OCI-LY7 (cell line): Measurements from ENCODE around the gene FOLR2. TPM values are rescaled to one million over a fixed set of nuclear protein-coding genes. Genes with fewer than 3 reads are reported as not detected.
A peak's percentile ranks its signal among the peaks of the same experiment; 100 is the strongest.

Experiments used
- BruUV-seq: library from RNA; stranded (reverse); fragments of 400-500 nt; replicated peaks from 2 replicates; lab custom pipeline; 2021; lab: Mats Ljungman, UMichigan
- CTCF ChIA-PET: fragments of 300-600 bp; sonication (Branson Sonifier 250); formaldehyde crosslinking; loops from one replicate; lab custom pipeline; 2022; ENCODE audit warnings: antibody characterized with exemption; ENCODE audit not compliant: unreplicated experiment; lab: Charles Lee
- POLR2A ChIA-PET: fragments of 300-600 bp; sonication (Branson Sonifier 250); formaldehyde crosslinking; loops from one replicate; lab custom pipeline; 2022; ENCODE audit warnings: antibody characterized with exemption; lab: Charles Lee
- DNase-seq: peaks from one replicate; pipeline ENCODE4 v3.0.0-alpha.2; 2015; ENCODE audit warnings: low spot score
- H2AFZ ChIP-seq: fragments of 200-600 bp; sonication (generic), shearing (Covaris generic); 2 replicates; pipeline ENCODE4 v1.6.1; 2014; ENCODE audit warnings: mild to moderate bottlenecking, antibody characterized with exemption, low read length, moderate library complexity
- H3K27ac ChIP-seq: fragments of 200-600 bp; sonication (generic); 2 replicates; pipeline ENCODE4 v1.5.1; 2014; ENCODE audit warnings: mixed run types, low read depth, mild to moderate bottlenecking, moderate library complexity, low read length, inconsistent platforms; ENCODE audit not compliant: poor library complexity, severe bottlenecking
- H3K36me3 ChIP-seq: fragments of 200-600 bp; sonication (generic); 2 replicates; pipeline ENCODE4 v1.6.1; 2014; ENCODE audit warnings: mild to moderate bottlenecking, antibody characterized with exemption, low read length, moderate library complexity, mixed read lengths; ENCODE audit not compliant: insufficient read depth
- H3K4me1 ChIP-seq: fragments of 200-600 bp; sonication (generic); 2 replicates; pipeline ENCODE4 v1.5.1; 2014; ENCODE audit warnings: mild to moderate bottlenecking, low read length; ENCODE audit not compliant: insufficient read depth, poor library complexity, severe bottlenecking
- H3K4me2 ChIP-seq: fragments of 200-600 bp; sonication (generic); 2 replicates; pipeline ENCODE4 v1.6.1; 2014; ENCODE audit warnings: mild to moderate bottlenecking, low read length
- H3K4me3 ChIP-seq: fragments of 200-600 bp; sonication (generic); 2 replicates; pipeline ENCODE4 v1.5.1; 2014; ENCODE audit warnings: mild to moderate bottlenecking, low read depth, low read length; ENCODE audit not compliant: poor library complexity, severe bottlenecking
- H3K79me2 ChIP-seq: fragments of 200-600 bp; sonication (generic); 2 replicates; pipeline ENCODE4 v1.6.1; 2016; ENCODE audit warnings: low read depth, mild to moderate bottlenecking, low read length, moderate library complexity, mixed read lengths; ENCODE audit not compliant: insufficient read depth
- H3K9me2 ChIP-seq: fragments of 200-600 bp; sonication (generic); 2 replicates; pipeline ENCODE4 v1.6.1; 2016; ENCODE audit warnings: mild to moderate bottlenecking, low read length, mixed read lengths; ENCODE audit not compliant: insufficient read depth
- H3K9me3 ChIP-seq: fragments of 200-600 bp; sonication (generic); 2 replicates; pipeline ENCODE4 v1.6.1; 2014; ENCODE audit warnings: mild to moderate bottlenecking, mixed run types, low read length, mixed read lengths
- H4K20me1 ChIP-seq: fragments of 200-600 bp; sonication (generic); 2 replicates; pipeline ENCODE4 v1.6.1; 2014; ENCODE audit warnings: mild to moderate bottlenecking, antibody characterized with exemption, low read length, moderate library complexity, mixed read lengths; ENCODE audit not compliant: insufficient read depth
- CTCF ChIP-seq: fragments of 200-600 bp; sonication (generic); conservative IDR thresholded peaks from 2 replicates; pipeline ENCODE4 v1.5.1; 2014; ENCODE audit warnings: mild to moderate bottlenecking, antibody characterized with exemption, low read length, moderate library complexity, mixed read lengths
- EZH2phosphoT487 ChIP-seq: fragments of 200-600 bp; sonication (generic); IDR thresholded peaks from 2 replicates; pipeline ENCODE4 v1.6.1; 2018; ENCODE audit warnings: low read depth, borderline replicate concordance, mild to moderate bottlenecking, mixed run types, antibody characterized with exemption, low read length, moderate library complexity, mixed read lengths
- intact Hi-C: fragments of 100-400 bp; cut with micrococcal nuclease; formaldehyde crosslinking; loops from one replicate; pipeline ENCODE4 v1.10.0; 2022; ENCODE audit not compliant: unreplicated experiment
- total RNA-seq, 2 experiments: library from RNA; depleted of rRNA in 1 of 2; stranded (reverse); fragments of >200 nt in 1 of 2; shearing (Covaris generic) in 1 of 2; gene quantifications; 2 replicates each; pipeline ENCODE4 v1.2.3, GENCODE V29; 2014 to 2022

The FOLR2 gene
- total RNA-seq, 2 experiments from 2014 or later, result 12.8 to 14.4 TPM

GRCh38 chr11:72238492-72239312 is 22.1 kb downstream of the FOLR2 start:
- peaks cover 49% of the 10 kb centered on the region for H3K36me3 ChIP-seq
- ChIA-PET POLR2A (no interaction called here), CTCF (interaction anchor here (0.6 kb wide), 1 partner anchor 16 kb away, joined by 3 read pairs; no protein-coding TSS in a partner anchor)
- H3K79me2 ChIP-seq, result no peaks in the 10 kb centered on the region
- H3K9me2 ChIP-seq, result no peaks in the 10 kb centered on the region
- H3K27ac ChIP-seq, result no peak overlapping the region
- H3K4me2 ChIP-seq, result no peak overlapping the region
- H3K9me3 ChIP-seq, result no peaks in the 10 kb centered on the region
- H3K4me3 ChIP-seq, result no peak overlapping the region
- intact Hi-C loops, result loop anchor here (1.0 to 5.0 kb wide), 2 partner anchors 14 to 194 kb away; partner anchors contain the start of genes CLPB and INPPL1
- DNase-seq, result no peak
- no peaks in the 10 kb centered on the region for H3K4me1 ChIP-seq
- TSS peak; percentile 85 for BruUV-seq
- H2AFZ ChIP-seq, result no peak overlapping the region
- H4K20me1 ChIP-seq, result no peaks in the 10 kb centered on the region
- TF ChIP-seq CTCF (no peak; the same call in none of the 2 replicates), EZH2phosphoT487 (no peak)

GRCh38 chr11:72239313-72239848 is 22.8 kb downstream of the FOLR2 start:
- CTCF ChIA-PET, result no interaction called here
- H3K27ac ChIP-seq, result no peak overlapping the region
- no peaks in the 10 kb centered on the region for H3K9me3 ChIP-seq
- no peaks in the 10 kb centered on the region for H3K4me1 ChIP-seq
- H3K79me2 ChIP-seq, result no peaks in the 10 kb centered on the region
- BruUV-seq, result no TSS peak
- H3K4me2 ChIP-seq, result no peak overlapping the region
- no peak overlapping the region for H3K4me3 ChIP-seq
- no peaks in the 10 kb centered on the region for H4K20me1 ChIP-seq
- H3K36me3 ChIP-seq, result peaks cover 43% of the 10 kb centered on the region
- intact Hi-C loops, result loop anchor here (5.0 kb wide), 1 partner anchor 193 kb away; the partner anchor contains the start of gene CLPB
- DNase-seq, result no peak
- POLR2A ChIA-PET, result no interaction called here
- no peaks in the 10 kb centered on the region for H3K9me2 ChIP-seq
- no peak for TF ChIP-seq CTCF
- H2AFZ ChIP-seq, result no peak overlapping the region
